ENCODE data around the gene STT3B. TPM values are rescaled to one million over a fixed set of nuclear protein-coding genes. Genes with fewer than 3 reads are reported as not detected.

The STT3B gene
- total and polyA plus RNA-seq, 7 donors = 10.8 to 107 (median 64.1) TPM

DNA sequence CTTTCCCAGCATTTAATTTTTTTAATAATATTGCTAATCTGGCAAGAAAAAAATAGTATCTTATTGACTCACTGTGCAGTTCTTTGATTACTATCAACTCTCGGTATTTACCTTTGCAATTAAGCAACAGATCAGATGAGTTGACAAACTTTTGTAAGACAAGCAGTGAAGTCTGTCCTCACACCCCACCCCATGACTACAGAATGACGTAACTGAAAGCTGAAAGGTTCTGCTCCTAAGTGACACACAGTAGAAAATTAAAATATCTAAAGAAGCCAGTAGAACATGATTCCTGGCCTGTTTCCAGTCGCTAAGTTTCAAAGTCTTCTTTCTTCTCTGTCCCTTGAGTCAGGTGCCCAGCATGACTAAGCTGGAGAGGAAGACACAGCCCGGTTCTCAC lies 135.5 kb downstream of the STT3B start:
- no peaks in the 10 kb centered on the region for H3K27me3 ChIP-seq
- DNase-seq = no peak
- no peaks in the 10 kb centered on the region for H3K4me1 ChIP-seq
- no peak overlapping the region for H3K4me3 ChIP-seq
- TF ChIP-seq, protein P1, sequence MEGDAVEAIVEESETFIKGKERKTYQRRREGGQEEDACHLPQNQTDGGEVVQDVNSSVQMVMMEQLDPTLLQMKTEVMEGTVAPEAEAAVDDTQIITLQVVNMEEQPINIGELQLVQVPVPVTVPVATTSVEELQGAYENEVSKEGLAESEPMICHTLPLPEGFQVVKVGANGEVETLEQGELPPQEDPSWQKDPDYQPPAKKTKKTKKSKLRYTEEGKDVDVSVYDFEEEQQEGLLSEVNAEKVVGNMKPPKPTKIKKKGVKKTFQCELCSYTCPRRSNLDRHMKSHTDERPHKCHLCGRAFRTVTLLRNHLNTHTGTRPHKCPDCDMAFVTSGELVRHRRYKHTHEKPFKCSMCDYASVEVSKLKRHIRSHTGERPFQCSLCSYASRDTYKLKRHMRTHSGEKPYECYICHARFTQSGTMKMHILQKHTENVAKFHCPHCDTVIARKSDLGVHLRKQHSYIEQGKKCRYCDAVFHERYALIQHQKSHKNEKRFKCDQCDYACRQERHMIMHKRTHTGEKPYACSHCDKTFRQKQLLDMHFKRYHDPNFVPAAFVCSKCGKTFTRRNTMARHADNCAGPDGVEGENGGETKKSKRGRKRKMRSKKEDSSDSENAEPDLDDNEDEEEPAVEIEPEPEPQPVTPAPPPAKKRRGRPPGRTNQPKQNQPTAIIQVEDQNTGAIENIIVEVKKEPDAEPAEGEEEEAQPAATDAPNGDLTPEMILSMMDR (IDR thresholded peaks at IDR 0.05) = no peak
- TF ChIP-seq POLR2AphosphoS5 (IDR thresholded peaks at IDR 0.05) (no peak), EP300 (IDR thresholded peaks at IDR 0.05) (no peak), POLR2A (IDR thresholded peaks at IDR 0.05) (no peak)
- intact Hi-C loops (cut with DNase I) = no loop called here
- 93 to 96% methylated on average over 4 of the region's 4 CpGs for WGBS, 2 donors
- H3K27ac ChIP-seq = no peak overlapping the region
- no peaks in the 10 kb centered on the region for H3K9me3 ChIP-seq
- H3K36me3 ChIP-seq = peaks cover 0 to 6% (median 0%) of the 10 kb centered on the region in 4 donors

DNA sequence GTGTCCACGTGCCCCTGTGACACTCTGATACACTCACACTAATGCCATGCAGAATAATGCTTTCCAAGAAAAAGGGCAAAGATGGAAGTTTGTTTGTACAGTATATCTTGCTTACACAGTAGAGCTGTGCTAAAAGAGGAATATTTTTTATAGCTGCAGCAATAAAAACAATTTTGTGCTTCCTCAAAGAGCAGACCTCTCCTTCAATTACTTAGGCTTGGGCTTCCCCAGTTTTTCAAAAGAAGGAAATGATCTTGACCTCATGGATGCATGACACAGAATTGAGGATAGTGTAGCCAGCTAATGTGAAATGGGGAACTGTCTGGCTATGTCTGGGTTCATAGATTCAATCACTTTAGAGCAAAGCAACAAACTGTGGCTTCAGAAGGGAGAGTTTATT lies 137.4 kb downstream of the STT3B start:
- no peaks in the 10 kb centered on the region for H3K9me3 ChIP-seq
- 16 to 58% methylated on average over 1 of the region's 1 CpG for WGBS, 2 donors
- TF ChIP-seq, protein P1 (IDR thresholded peaks at IDR 0.05) = no peak
- TF ChIP-seq EP300 (IDR thresholded peaks at IDR 0.05) (no peak), POLR2A (IDR thresholded peaks at IDR 0.05) (no peak), POLR2AphosphoS5 (IDR thresholded peaks at IDR 0.05) (no peak)
- no peak for DNase-seq
- H3K27ac ChIP-seq = no peak overlapping the region
- H3K36me3 ChIP-seq = no peaks in the 10 kb centered on the region
- no peak overlapping the region for H3K4me3 ChIP-seq
- no peaks in the 10 kb centered on the region for H3K27me3 ChIP-seq
- no peaks in the 10 kb centered on the region for H3K4me1 ChIP-seq
- intact Hi-C loops (cut with DNase I) = no loop called here

DNA sequence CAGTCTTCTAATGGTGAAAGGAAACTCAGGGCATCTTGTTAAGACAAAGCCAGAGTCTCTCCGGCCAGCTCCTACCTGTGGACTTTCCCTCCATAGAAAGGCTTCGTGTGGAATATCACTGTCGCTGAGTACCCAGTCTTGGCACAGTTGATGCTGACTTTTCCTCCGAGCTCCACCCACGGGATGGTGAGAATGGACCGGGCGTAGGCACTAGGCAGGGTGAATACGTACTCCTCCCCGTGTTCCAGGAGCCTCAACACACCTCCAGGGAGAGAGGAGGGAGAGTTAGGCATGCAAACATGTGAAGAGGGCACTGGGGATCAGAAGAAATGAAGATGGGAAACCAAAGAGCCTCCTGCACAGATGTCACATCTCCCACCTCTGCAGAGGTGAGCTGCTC lies 138.0 kb downstream of the STT3B start:
- no peak overlapping the region for H3K27ac ChIP-seq
- 23 to 77% methylated on average over 9 of the region's 9 CpGs for WGBS, 2 donors
- no peak for DNase-seq
- no peak for TF ChIP-seq EP300 (IDR thresholded peaks at IDR 0.05)
- no peak for TF ChIP-seq POLR2AphosphoS5 (IDR thresholded peaks at IDR 0.05)
- no peak for TF ChIP-seq POLR2A (IDR thresholded peaks at IDR 0.05)
- TF ChIP-seq, protein P1 (IDR thresholded peaks at IDR 0.05) = no peak
- H3K4me3 ChIP-seq = no peak overlapping the region
- intact Hi-C loops (cut with DNase I) = no loop called here
- H3K4me1 ChIP-seq = no peaks in the 10 kb centered on the region
- H3K27me3 ChIP-seq = no peaks in the 10 kb centered on the region
- no peaks in the 10 kb centered on the region for H3K36me3 ChIP-seq
- no peaks in the 10 kb centered on the region for H3K9me3 ChIP-seq

DNA sequence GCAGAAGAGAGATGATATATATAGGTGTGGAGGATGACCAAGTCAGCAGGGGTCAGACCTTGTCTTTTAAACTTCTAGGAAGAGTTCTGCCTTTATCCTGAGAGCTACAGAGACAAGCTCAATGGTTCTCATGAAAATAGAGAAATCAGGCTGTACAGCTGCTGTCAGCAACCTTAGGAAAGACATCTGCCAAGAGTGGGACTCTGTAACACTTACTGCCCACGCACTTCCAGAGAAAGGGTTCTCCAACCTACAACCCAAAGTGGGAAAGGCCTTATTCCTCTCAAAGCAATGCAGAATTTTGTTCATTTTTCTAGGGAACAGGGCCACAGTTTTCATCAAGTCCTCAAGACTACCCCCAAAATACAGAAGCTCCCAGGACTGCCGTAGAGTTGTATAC lies 138.7 kb downstream of the STT3B start:
- no peaks in the 10 kb centered on the region for H3K36me3 ChIP-seq
- TF ChIP-seq, protein P1 (IDR thresholded peaks at IDR 0.05) = no peak
- TF ChIP-seq EP300 (IDR thresholded peaks at IDR 0.05) = no peak
- no peak for TF ChIP-seq POLR2AphosphoS5 (IDR thresholded peaks at IDR 0.05)
- no peak for TF ChIP-seq POLR2A (IDR thresholded peaks at IDR 0.05)
- H3K27me3 ChIP-seq = no peaks in the 10 kb centered on the region
- intact Hi-C loops (cut with DNase I) = no loop called here
- no peak for DNase-seq
- no peak overlapping the region for H3K4me3 ChIP-seq
- H3K4me1 ChIP-seq = no peaks in the 10 kb centered on the region
- WGBS, 2 donors = 90% methylated on average over 2 of the region's 2 CpGs
- no peak overlapping the region for H3K27ac ChIP-seq
- no peaks in the 10 kb centered on the region for H3K9me3 ChIP-seq

DNA sequence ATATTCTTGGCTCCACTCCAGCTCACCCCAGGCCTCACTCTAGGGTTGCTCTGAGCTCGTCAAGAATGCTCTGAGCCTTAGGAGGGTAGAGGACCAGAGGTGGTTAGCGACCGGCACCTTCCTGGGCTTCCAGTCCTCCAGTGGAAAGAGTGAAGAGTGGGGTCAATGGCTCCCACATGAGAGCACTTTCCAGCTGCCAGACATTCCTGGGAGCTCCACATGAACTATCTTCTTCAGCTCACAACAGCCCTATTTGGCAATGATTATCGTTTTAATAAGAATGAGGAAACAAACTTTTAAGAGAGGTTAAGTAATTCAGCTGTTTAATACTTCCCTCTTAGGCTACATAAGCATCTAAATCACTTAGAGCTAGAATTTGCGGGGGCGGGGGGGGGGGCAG lies 139.3 kb downstream of the STT3B start:
- H3K27me3 ChIP-seq = no peaks in the 10 kb centered on the region
- H3K4me1 ChIP-seq = no peaks in the 10 kb centered on the region
- no peaks in the 10 kb centered on the region for H3K9me3 ChIP-seq
- TF ChIP-seq POLR2AphosphoS5 (IDR thresholded peaks at IDR 0.05) (no peak), EP300 (IDR thresholded peaks at IDR 0.05) (no peak)
- intact Hi-C loops (cut with DNase I) = no loop called here
- DNase-seq = no peak
- no peak overlapping the region for H3K27ac ChIP-seq
- H3K36me3 ChIP-seq = no peaks in the 10 kb centered on the region
- WGBS, 2 donors = 70 to 76% methylated on average over 6 of the region's 6 CpGs
- H3K4me3 ChIP-seq = no peak overlapping the region
